OCI-LY3 (cell line): Measurements from ENCODE around the gene MTFR1L.

Source experiments
- EZH2phosphoT487 ChIP-seq: fragments of 200-600 bp; shearing (Covaris generic); IDR thresholded peaks from 2 replicates; pipeline ENCODE4 v1.6.1; 2018; ENCODE audit warnings: antibody characterized with exemption, mixed run types, low read depth
- TF ChIP-seq, protein P1 (sequence below): fragments of 200-600, 300-600 bp; sonication (generic); IDR thresholded peaks from 2 replicates; pipeline ENCODE4 v1.5.1; 2014; ENCODE audit warnings: antibody characterized with exemption, low read length, low read depth

- TF ChIP-seq, protein P1, sequence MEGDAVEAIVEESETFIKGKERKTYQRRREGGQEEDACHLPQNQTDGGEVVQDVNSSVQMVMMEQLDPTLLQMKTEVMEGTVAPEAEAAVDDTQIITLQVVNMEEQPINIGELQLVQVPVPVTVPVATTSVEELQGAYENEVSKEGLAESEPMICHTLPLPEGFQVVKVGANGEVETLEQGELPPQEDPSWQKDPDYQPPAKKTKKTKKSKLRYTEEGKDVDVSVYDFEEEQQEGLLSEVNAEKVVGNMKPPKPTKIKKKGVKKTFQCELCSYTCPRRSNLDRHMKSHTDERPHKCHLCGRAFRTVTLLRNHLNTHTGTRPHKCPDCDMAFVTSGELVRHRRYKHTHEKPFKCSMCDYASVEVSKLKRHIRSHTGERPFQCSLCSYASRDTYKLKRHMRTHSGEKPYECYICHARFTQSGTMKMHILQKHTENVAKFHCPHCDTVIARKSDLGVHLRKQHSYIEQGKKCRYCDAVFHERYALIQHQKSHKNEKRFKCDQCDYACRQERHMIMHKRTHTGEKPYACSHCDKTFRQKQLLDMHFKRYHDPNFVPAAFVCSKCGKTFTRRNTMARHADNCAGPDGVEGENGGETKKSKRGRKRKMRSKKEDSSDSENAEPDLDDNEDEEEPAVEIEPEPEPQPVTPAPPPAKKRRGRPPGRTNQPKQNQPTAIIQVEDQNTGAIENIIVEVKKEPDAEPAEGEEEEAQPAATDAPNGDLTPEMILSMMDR: no peak
- TF ChIP-seq EZH2phosphoT487: no peak
Measured at GRCh38 chr1:25782608-25783201, 37.0 kb upstream of the MTFR1L start.
